ENCODE data around the gene ZNF75A.

Gene ZNF75A

GRCh38 chr16:3289998-3290673 lies 15.2 kb upstream of the ZNF75A start:
- peak overlapping the region; percentile 30 to 53 for H3K4me3 ChIP-seq (ENCODE audit: low read depth in 1 of 2, low read length in 2 of 2)
- H3K9ac ChIP-seq (ENCODE audit: low read depth in 1 of 2, low read length in 2 of 2) = no peak overlapping the region
- H3K27me3 ChIP-seq (ENCODE audit: control insufficient read depth in 1 of 2, insufficient read depth in 2 of 2, low read length in 2 of 2) = no peaks in the 10 kb centered on the region
- peaks cover 72 to 85% of the 10 kb centered on the region in 2 donors for H3K9me3 ChIP-seq (ENCODE audit: control insufficient read depth in 1 of 2, low read length in 2 of 2)
- H3K4me1 ChIP-seq (ENCODE audit: control insufficient read depth in 1 of 2, insufficient read depth in 2 of 2, low read length in 2 of 2) = peaks cover 0 to 2% of the 10 kb centered on the region in 2 donors
- H3K36me3 ChIP-seq (ENCODE audit: control insufficient read depth in 1 of 2, insufficient read depth in 2 of 2, low read length in 2 of 2) = peaks cover 72 to 81% of the 10 kb centered on the region in 2 donors
- no peak overlapping the region for H3K27ac ChIP-seq (ENCODE audit: low read depth, low read length)

DNA sequence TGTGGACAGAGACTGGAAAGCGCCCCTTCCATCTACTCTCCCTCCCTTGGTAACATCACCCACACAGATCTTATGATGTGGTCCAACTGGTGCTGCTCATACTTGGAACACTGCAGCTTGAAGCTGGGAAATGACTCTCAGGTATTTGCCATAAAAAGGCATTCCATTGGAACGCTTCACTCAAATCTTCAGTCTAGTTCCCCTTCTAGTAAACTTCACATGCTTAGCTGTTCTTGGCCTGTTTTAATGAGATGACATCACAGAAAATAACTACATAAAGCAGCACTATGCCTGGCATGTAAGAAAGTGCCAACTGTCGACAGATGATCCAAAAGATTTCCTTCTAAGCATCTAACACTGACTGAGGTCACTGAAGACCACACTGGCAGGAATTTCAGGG lies 12.7 kb upstream of the ZNF75A start:
- H3K27ac ChIP-seq (ENCODE audit: low read depth, low read length) = no peak overlapping the region
- H3K4me1 ChIP-seq (ENCODE audit: control insufficient read depth in 1 of 2, insufficient read depth in 2 of 2, low read length in 2 of 2) = no peaks in the 10 kb centered on the region
- H3K9ac ChIP-seq (ENCODE audit: low read depth in 1 of 2, low read length in 2 of 2) = no peak overlapping the region
- peak overlapping the region; percentile 32 for H3K4me3 ChIP-seq (ENCODE audit: low read depth in 1 of 2, low read length in 2 of 2)
- peaks cover 53 to 58% of the 10 kb centered on the region in 2 donors for H3K36me3 ChIP-seq (ENCODE audit: control insufficient read depth in 1 of 2, insufficient read depth in 2 of 2, low read length in 2 of 2)
- H3K9me3 ChIP-seq (ENCODE audit: control insufficient read depth in 1 of 2, low read length in 2 of 2) = peaks cover 74 to 82% of the 10 kb centered on the region in 2 donors
- no peaks in the 10 kb centered on the region for H3K27me3 ChIP-seq (ENCODE audit: control insufficient read depth in 1 of 2, insufficient read depth in 2 of 2, low read length in 2 of 2)

DNA sequence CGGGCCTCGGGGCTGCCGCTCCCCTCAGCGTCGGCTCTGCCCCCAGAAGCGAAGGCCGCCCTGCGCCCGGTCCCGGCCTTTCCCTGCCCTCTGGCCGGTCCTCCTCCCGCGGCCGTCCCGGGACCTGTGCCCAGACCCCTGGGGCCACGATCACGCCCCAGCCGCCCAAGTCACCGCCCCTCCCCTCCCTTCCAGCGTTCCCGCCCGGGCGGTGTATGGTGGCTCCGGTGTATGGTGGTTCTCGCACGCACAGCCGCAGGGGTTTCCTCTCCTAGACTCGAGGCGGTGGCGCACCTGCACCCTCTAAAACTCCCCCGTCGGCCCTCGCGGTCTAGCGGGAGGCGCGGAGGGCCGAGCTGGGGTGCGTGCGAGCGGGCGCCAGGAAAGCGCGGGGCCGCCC lies 10.1 kb upstream of the ZNF75A start:
- Histone ChIP-seq H3K4me3 (ENCODE audit: low read depth in 1 of 2, low read length in 2 of 2) (peak overlapping the region in 1 of 2 donors; percentile 9), H3K27ac (ENCODE audit: low read depth, low read length) (no peak overlapping the region), H3K4me1 (ENCODE audit: control insufficient read depth in 1 of 2, insufficient read depth in 2 of 2, low read length in 2 of 2) (no peaks in the 10 kb centered on the region), H3K27me3 (ENCODE audit: control insufficient read depth in 1 of 2, insufficient read depth in 2 of 2, low read length in 2 of 2) (no peaks in the 10 kb centered on the region), H3K36me3 (ENCODE audit: control insufficient read depth in 1 of 2, insufficient read depth in 2 of 2, low read length in 2 of 2) (peaks cover 35 to 42% of the 10 kb centered on the region in 2 donors), H3K9me3 (ENCODE audit: control insufficient read depth in 1 of 2, low read length in 2 of 2) (peaks cover 60 to 79% of the 10 kb centered on the region in 2 donors), H3K9ac (ENCODE audit: low read depth in 1 of 2, low read length in 2 of 2) (no peak overlapping the region)

- peaks cover 33 to 39% of the 10 kb centered on the region in 2 donors for H3K36me3 ChIP-seq (ENCODE audit: control insufficient read depth in 1 of 2, insufficient read depth in 2 of 2, low read length in 2 of 2)
- H3K27me3 ChIP-seq (ENCODE audit: control insufficient read depth in 1 of 2, insufficient read depth in 2 of 2, low read length in 2 of 2) = no peaks in the 10 kb centered on the region
- no peak overlapping the region for H3K9ac ChIP-seq (ENCODE audit: low read depth in 1 of 2, low read length in 2 of 2)
- no peak overlapping the region for H3K27ac ChIP-seq (ENCODE audit: low read depth, low read length)
- H3K4me3 ChIP-seq (ENCODE audit: low read depth in 1 of 2, low read length in 2 of 2) = peak overlapping the region in 1 of 2 donors; percentile 19
- no peaks in the 10 kb centered on the region for H3K4me1 ChIP-seq (ENCODE audit: control insufficient read depth in 1 of 2, insufficient read depth in 2 of 2, low read length in 2 of 2)
- H3K9me3 ChIP-seq (ENCODE audit: control insufficient read depth in 1 of 2, low read length in 2 of 2) = peaks cover 60 to 79% of the 10 kb centered on the region in 2 donors
Measured at GRCh38 chr16:3295783-3296182, 9.5 kb upstream of the ZNF75A start.

GRCh38 chr16:3304370-3304769 lies 927 bp upstream of the ZNF75A start:
- Histone ChIP-seq H3K9me3 (ENCODE audit: control insufficient read depth in 1 of 2, low read length in 2 of 2) (peaks cover 55 to 64% of the 10 kb centered on the region in 2 donors), H3K4me3 (ENCODE audit: low read depth in 1 of 2, low read length in 2 of 2) (peak overlapping the region; percentile 70 to 91), H3K27ac (ENCODE audit: low read depth, low read length) (no peak overlapping the region), H3K4me1 (ENCODE audit: control insufficient read depth in 1 of 2, insufficient read depth in 2 of 2, low read length in 2 of 2) (peaks cover 3 to 6% of the 10 kb centered on the region in 2 donors), H3K27me3 (ENCODE audit: control insufficient read depth in 1 of 2, insufficient read depth in 2 of 2, low read length in 2 of 2) (no peaks in the 10 kb centered on the region), H3K9ac (ENCODE audit: low read depth in 1 of 2, low read length in 2 of 2) (peak overlapping the region in 1 of 2 donors; percentile 63), H3K36me3 (ENCODE audit: control insufficient read depth in 1 of 2, insufficient read depth in 2 of 2, low read length in 2 of 2) (peaks cover 27 to 35% of the 10 kb centered on the region in 2 donors)

GRCh38 chr16:3306078-3306477 lies 781 bp downstream of the ZNF75A start:
- Histone ChIP-seq H3K9ac (ENCODE audit: low read depth in 1 of 2, low read length in 2 of 2) (peak overlapping the region; percentile 63 to 72), H3K4me1 (ENCODE audit: control insufficient read depth in 1 of 2, insufficient read depth in 2 of 2, low read length in 2 of 2) (peaks cover 3 to 6% of the 10 kb centered on the region in 2 donors), H3K36me3 (ENCODE audit: control insufficient read depth in 1 of 2, insufficient read depth in 2 of 2, low read length in 2 of 2) (peaks cover 22 to 27% of the 10 kb centered on the region in 2 donors), H3K27me3 (ENCODE audit: control insufficient read depth in 1 of 2, insufficient read depth in 2 of 2, low read length in 2 of 2) (no peaks in the 10 kb centered on the region), H3K27ac (ENCODE audit: low read depth, low read length) (no peak overlapping the region), H3K9me3 (ENCODE audit: control insufficient read depth in 1 of 2, low read length in 2 of 2) (peaks cover 51 to 60% of the 10 kb centered on the region in 2 donors), H3K4me3 (ENCODE audit: low read depth in 1 of 2, low read length in 2 of 2) (peak overlapping the region; percentile 70 to 91)

DNA sequence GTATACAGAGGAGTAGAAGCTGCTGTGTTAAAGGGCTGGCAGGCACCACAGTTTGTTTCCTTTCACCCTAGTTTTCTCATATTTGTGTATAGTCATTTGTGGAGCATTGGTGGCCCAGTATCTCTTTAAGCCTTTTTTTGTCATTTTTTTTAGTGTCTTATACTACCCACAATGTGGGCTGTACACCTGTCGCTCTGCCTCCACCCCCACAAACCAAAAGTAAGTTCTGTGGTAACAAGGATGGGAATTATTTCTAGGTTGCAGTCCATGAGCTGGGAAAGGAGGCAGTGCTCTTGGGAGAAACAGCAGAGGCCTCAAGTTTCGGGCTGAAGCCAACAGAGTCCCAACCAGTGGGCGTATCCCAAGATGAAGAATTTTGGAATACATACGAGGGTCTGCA lies 6.2 kb downstream of the ZNF75A start:
- H3K4me3 ChIP-seq (ENCODE audit: low read depth in 1 of 2, low read length in 2 of 2) = no peak overlapping the region
- no peak overlapping the region for H3K9ac ChIP-seq (ENCODE audit: low read depth in 1 of 2, low read length in 2 of 2)
- H3K9me3 ChIP-seq (ENCODE audit: control insufficient read depth in 1 of 2, low read length in 2 of 2) = peaks cover 74 to 85% of the 10 kb centered on the region in 2 donors
- H3K36me3 ChIP-seq (ENCODE audit: control insufficient read depth in 1 of 2, insufficient read depth in 2 of 2, low read length in 2 of 2) = peaks cover 57 to 58% of the 10 kb centered on the region in 2 donors
- H3K27me3 ChIP-seq (ENCODE audit: control insufficient read depth in 1 of 2, insufficient read depth in 2 of 2, low read length in 2 of 2) = no peaks in the 10 kb centered on the region
- H3K27ac ChIP-seq (ENCODE audit: low read depth, low read length) = no peak overlapping the region
- no peaks in the 10 kb centered on the region for H3K4me1 ChIP-seq (ENCODE audit: control insufficient read depth in 1 of 2, insufficient read depth in 2 of 2, low read length in 2 of 2)

- H3K36me3 ChIP-seq (ENCODE audit: control insufficient read depth in 1 of 2, insufficient read depth in 2 of 2, low read length in 2 of 2) = peaks cover 47 to 57% of the 10 kb centered on the region in 2 donors
- peak overlapping the region; percentile 38 to 50 for H3K4me3 ChIP-seq (ENCODE audit: low read depth in 1 of 2, low read length in 2 of 2)
- H3K9me3 ChIP-seq (ENCODE audit: control insufficient read depth in 1 of 2, low read length in 2 of 2) = peaks cover 87 to 90% of the 10 kb centered on the region in 2 donors
- H3K27ac ChIP-seq (ENCODE audit: low read depth, low read length) = no peak overlapping the region
- H3K4me1 ChIP-seq (ENCODE audit: control insufficient read depth in 1 of 2, insufficient read depth in 2 of 2, low read length in 2 of 2) = no peaks in the 10 kb centered on the region
- no peak overlapping the region for H3K9ac ChIP-seq (ENCODE audit: low read depth in 1 of 2, low read length in 2 of 2)
- H3K27me3 ChIP-seq (ENCODE audit: control insufficient read depth in 1 of 2, insufficient read depth in 2 of 2, low read length in 2 of 2) = no peaks in the 10 kb centered on the region
Measured at GRCh38 chr16:3317315-3317999, 12.2 kb downstream of the ZNF75A start.

- peaks cover 14 to 21% of the 10 kb centered on the region in 2 donors for H3K36me3 ChIP-seq (ENCODE audit: control insufficient read depth in 1 of 2, insufficient read depth in 2 of 2, low read length in 2 of 2)
- H3K9me3 ChIP-seq (ENCODE audit: control insufficient read depth in 1 of 2, low read length in 2 of 2) = peaks cover 57 to 74% of the 10 kb centered on the region in 2 donors
- H3K9ac ChIP-seq (ENCODE audit: low read depth in 1 of 2, low read length in 2 of 2) = no peak overlapping the region
- H3K4me1 ChIP-seq (ENCODE audit: control insufficient read depth in 1 of 2, insufficient read depth in 2 of 2, low read length in 2 of 2) = no peaks in the 10 kb centered on the region
- H3K4me3 ChIP-seq (ENCODE audit: low read depth in 1 of 2, low read length in 2 of 2) = no peak overlapping the region
- H3K27ac ChIP-seq (ENCODE audit: low read depth, low read length) = no peak overlapping the region
- no peaks in the 10 kb centered on the region for H3K27me3 ChIP-seq (ENCODE audit: control insufficient read depth in 1 of 2, insufficient read depth in 2 of 2, low read length in 2 of 2)
Measured at GRCh38 chr16:3321816-3322215, 16.5 kb downstream of the ZNF75A start.

- H3K4me1 ChIP-seq (ENCODE audit: control insufficient read depth in 1 of 2, insufficient read depth in 2 of 2, low read length in 2 of 2) = peaks cover 8 to 14% of the 10 kb centered on the region in 2 donors
- H3K27me3 ChIP-seq (ENCODE audit: control insufficient read depth in 1 of 2, insufficient read depth in 2 of 2, low read length in 2 of 2) = no peaks in the 10 kb centered on the region
- no peaks in the 10 kb centered on the region for H3K36me3 ChIP-seq (ENCODE audit: control insufficient read depth in 1 of 2, insufficient read depth in 2 of 2, low read length in 2 of 2)
- peak overlapping the region in 1 of 2 donors; percentile 7 for H3K4me3 ChIP-seq (ENCODE audit: low read depth in 1 of 2, low read length in 2 of 2)
- no peak overlapping the region for H3K9ac ChIP-seq (ENCODE audit: low read depth in 1 of 2, low read length in 2 of 2)
- H3K27ac ChIP-seq (ENCODE audit: low read depth, low read length) = no peak overlapping the region
- peaks cover 9 to 23% of the 10 kb centered on the region in 2 donors for H3K9me3 ChIP-seq (ENCODE audit: control insufficient read depth in 1 of 2, low read length in 2 of 2)
Measured at GRCh38 chr16:3327514-3327913, 22.2 kb downstream of the ZNF75A start.
